Testis (tissue), 2 donors: ENCODE data around the gene KRT12.

Source experiments
- CTCF ChIP-seq, 3 experiments: fragments of 450-650 bp in 2 of 3; fragments of 200-600 bp in 1 of 3; sonication (generic) in 1 of 3; IDR thresholded peaks; one replicate each; pipeline ENCODE4 v1.5.1; 2016 to 2019; ENCODE audit warnings: antibody characterized with exemption in 3 of 3, mild to moderate bottlenecking in 2 of 3, moderate library complexity in 1 of 3
- POLR2A ChIP-seq: fragments of 450-650 bp; IDR thresholded peaks from one replicate; pipeline ENCODE4 v1.6.1; 2017; ENCODE audit warnings: antibody characterized with exemption, mild to moderate bottlenecking, moderate library complexity

GRCh38 chr17:40864661-40865390 lies 2.2 kb downstream of the KRT12 start:
- no peak for TF ChIP-seq CTCF (IDR thresholded peaks at IDR 0.05)
- TF ChIP-seq POLR2A: no peak
